Psoas muscle (tissue), 8 donors: ENCODE data around the gene HDC. TPM values are rescaled to one million over a fixed set of nuclear protein-coding genes. Genes with fewer than 3 reads are reported as not detected.

Source experiments
- ATAC-seq, 4 donors: fragments of 200-7000 bp; cut with Tn5 transposase; one replicate each; pipeline ENCODE4 v1.9.1; 2020; ENCODE audit warnings: moderate library complexity in 3 of 4, mild to moderate bottlenecking in 2 of 4
- DNase-seq, 2 donors: peaks; one replicate each; pipeline ENCODE4 v3.0.0-alpha.2; 2020
- H3K27ac ChIP-seq: fragments of 200-600 bp; one replicate; pipeline ENCODE4 v1.8.0; 2022
- H3K27me3 ChIP-seq, 3 donors: fragments of 200-600 bp in 1 of 3; one replicate each; pipeline versions ENCODE4 v1.6.1 to v1.8.0; 2013 to 2022; ENCODE audit warnings: low read length in 2 of 3, mild to moderate bottlenecking in 2 of 3, moderate library complexity in 1 of 3; ENCODE audit not compliant: insufficient read depth in 3 of 3
- H3K36me3 ChIP-seq, 2 donors: fragments of 200-600 bp in 1 of 2; one replicate each; pipeline versions ENCODE4 v1.6.1 to v1.8.0; 2013 to 2022; ENCODE audit warnings: low read depth in 1 of 2, mild to moderate bottlenecking in 1 of 2, moderate library complexity in 1 of 2; ENCODE audit not compliant: insufficient read depth in 1 of 2
- H3K4me1 ChIP-seq: fragments of 200-600 bp; one replicate; pipeline ENCODE4 v1.8.0; 2022
- H3K4me3 ChIP-seq: fragments of 200-600 bp; one replicate; pipeline ENCODE4 v1.8.0; 2022; ENCODE audit warnings: mild to moderate bottlenecking
- H3K9me3 ChIP-seq: fragments of 200-600 bp; one replicate; pipeline ENCODE4 v1.8.0; 2022
- CTCF ChIP-seq: fragments of 200-600 bp; IDR thresholded peaks from one replicate; pipeline ENCODE4 v1.8.0; 2022; ENCODE audit warnings: antibody characterized with exemption
- WGBS, 3 donors: extraction: QIAGEN DNeasy Blood & Tissue Kit; methylation state at CpG; one replicate each; pipeline versions ENCODE4 v1.1.6 to v1.1.7; 2013; 5-methylcytosine and 5-hydroxymethylcytosine counted together
- intact Hi-C, 2 donors: fragments of 100-400 bp; cut with DNase I; formaldehyde crosslinking; loops; one replicate each; pipeline versions ENCODE4 v1.11.0 to v1.14.2; 2022
- polyA plus RNA-seq, 3 donors: library from polyadenylated mRNA; stranded (reverse); fragments of 200-250 nt; gene quantifications; one replicate each; pipeline ENCODE4 v1.2.3, GENCODE V29; 2013
- total RNA-seq, 4 donors: library from RNA; stranded (reverse); fragmentation: NEBNext Ultra II Directional in 2 of 4; extraction: Animal tissue kit (Norgen Biotek cat#: 25700) in 2 of 4; gene quantifications; one replicate each; pipeline versions ENCODE4 v1.2.1 to v1.2.4, GENCODE V29; 2021 to 2023
- donor health status: healthy with polysubstance abuse.
- donor health status: DM: no; HTN: no; CAD: no; lungs with moderate emphysema.
- donor health status: Bipolar disorder and iron deficiency.
- donor health status: healthy.
- donor health status: DM: yes; HTN: yes; CAD: no.
- donor health status: DM: no; HTN: no; CAD: no.
- donor health status: DM: no; HTN: no; CAD: no.
- donor health status: DM: yes; HTN: yes; CAD: no.

HDC gene
- total and polyA plus RNA-seq, 7 donors, result 0.03 to 0.97 (median 0.34) TPM

- no peak overlapping the region for H3K4me3 ChIP-seq
- intact Hi-C loops, result no loop called here
- H3K9me3 ChIP-seq, result no peaks in the 10 kb centered on the region
- no peaks in the 10 kb centered on the region for H3K4me1 ChIP-seq
- no peaks in the 10 kb centered on the region for H3K36me3 ChIP-seq
- ATAC-seq (no peak), DNase-seq (no peak)
- no peak overlapping the region for H3K27ac ChIP-seq
- no peaks in the 10 kb centered on the region for H3K27me3 ChIP-seq
- WGBS, 3 donors, result 38 to 43% (median 40%) methylated on average over 2 of the region's 2 CpGs
- no peak for TF ChIP-seq CTCF
These were observed 30.8 kb downstream of the HDC start for GRCh38 chr15:50234764-50235163.

GRCh38 chr15:50233192-50233736 is 32.3 kb downstream of the HDC start:
- TF ChIP-seq CTCF, result no peak
- DNase-seq (no peak), ATAC-seq (no peak)
- no peaks in the 10 kb centered on the region for H3K9me3 ChIP-seq
- H3K36me3 ChIP-seq, result no peaks in the 10 kb centered on the region
- H3K4me1 ChIP-seq, result no peaks in the 10 kb centered on the region
- H3K4me3 ChIP-seq, result no peak overlapping the region
- H3K27me3 ChIP-seq, result no peaks in the 10 kb centered on the region
- H3K27ac ChIP-seq, result no peak overlapping the region
- intact Hi-C loops, result no loop called here

- H3K27me3 ChIP-seq, result no peaks in the 10 kb centered on the region
- H3K4me3 ChIP-seq, result no peak overlapping the region
- WGBS, 3 donors, result 88 to 98% (median 89%) methylated on average over 2 of the region's 2 CpGs
- intact Hi-C loops, result no loop called here
- ATAC-seq (no peak), DNase-seq (no peak)
- H3K4me1 ChIP-seq, result no peaks in the 10 kb centered on the region
- H3K9me3 ChIP-seq, result no peaks in the 10 kb centered on the region
- no peaks in the 10 kb centered on the region for H3K36me3 ChIP-seq
- H3K27ac ChIP-seq, result no peak overlapping the region
- no peak for TF ChIP-seq CTCF
These were observed 32.7 kb downstream of the HDC start for GRCh38 chr15:50232791-50233190.

GRCh38 chr15:50231761-50232160 is 33.8 kb downstream of the HDC start:
- Histone ChIP-seq H3K36me3 (no peaks in the 10 kb centered on the region), H3K9me3 (no peaks in the 10 kb centered on the region), H3K4me1 (no peaks in the 10 kb centered on the region), H3K27me3 (no peaks in the 10 kb centered on the region), H3K27ac (no peak overlapping the region), H3K4me3 (no peak overlapping the region)
- DNase-seq, result no peak
- no peak for TF ChIP-seq CTCF
- intact Hi-C loops, result no loop called here
- ATAC-seq, result no peak

GRCh38 chr15:50229336-50229735 is 36.2 kb downstream of the HDC start:
- H3K36me3 ChIP-seq, result no peaks in the 10 kb centered on the region
- H3K9me3 ChIP-seq, result no peaks in the 10 kb centered on the region
- TF ChIP-seq CTCF, result no peak
- ATAC-seq (no peak), DNase-seq (no peak)
- no peaks in the 10 kb centered on the region for H3K4me1 ChIP-seq
- no peaks in the 10 kb centered on the region for H3K27me3 ChIP-seq
- intact Hi-C loops, result no loop called here
- no peak overlapping the region for H3K4me3 ChIP-seq
- WGBS, 3 donors, result 24 to 48% (median 47%) methylated on average over 3 of the region's 3 CpGs
- H3K27ac ChIP-seq, result no peak overlapping the region
